Superior temporal gyrus (tissue), 1 donor: ENCODE measurements around the gene TIMP1.

Source experiments
- DNase-seq: peaks from one replicate; pipeline ENCODE4 v3.0.0-alpha.2; 2016; ENCODE audit errors: extremely low spot score

Gene TIMP1

DNA sequence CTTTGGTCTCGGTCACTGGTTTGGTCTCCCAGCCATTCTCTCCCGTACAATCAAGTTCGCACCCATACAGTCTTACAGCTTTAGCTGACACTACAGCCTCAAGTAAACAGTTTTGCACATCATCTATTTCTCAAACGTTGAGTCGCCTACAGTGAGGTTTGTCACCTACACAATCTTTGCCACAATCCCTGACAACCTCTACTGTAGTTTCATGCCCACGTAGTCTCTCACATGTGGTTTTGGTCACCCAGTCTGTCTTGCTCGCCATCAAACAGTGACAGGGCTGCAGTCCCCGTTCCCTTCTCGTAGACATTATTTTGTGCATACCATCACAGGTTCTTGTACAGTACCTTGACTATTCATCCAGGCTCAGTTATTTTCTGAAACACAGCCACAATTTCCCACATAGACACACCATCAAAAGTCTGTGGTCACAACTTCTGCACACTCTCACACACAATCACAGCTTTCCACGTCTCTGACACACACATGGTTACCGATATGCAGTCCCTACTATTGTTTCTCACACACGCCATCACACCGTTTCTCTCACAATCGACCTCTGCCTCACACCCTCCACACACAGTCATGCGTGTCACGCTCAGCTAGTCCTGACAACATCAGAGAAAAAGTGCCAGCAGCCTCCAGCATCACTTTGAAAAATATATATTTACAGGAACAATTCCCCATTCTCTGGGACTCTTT lies 52.8 kb downstream of the TIMP1 start:
- no peak for DNase-seq
